ENCODE measurements around the gene ADARB2.

The ADARB2 gene

GRCh38 chr10:1607466-1607865, 129.9 kb downstream of the ADARB2 start:
- H3K27me3 ChIP-seq (ENCODE audit: insufficient read depth, poor library complexity, severe bottlenecking) = no peaks in the 10 kb centered on the region
- TF ChIP-seq, protein P1, sequence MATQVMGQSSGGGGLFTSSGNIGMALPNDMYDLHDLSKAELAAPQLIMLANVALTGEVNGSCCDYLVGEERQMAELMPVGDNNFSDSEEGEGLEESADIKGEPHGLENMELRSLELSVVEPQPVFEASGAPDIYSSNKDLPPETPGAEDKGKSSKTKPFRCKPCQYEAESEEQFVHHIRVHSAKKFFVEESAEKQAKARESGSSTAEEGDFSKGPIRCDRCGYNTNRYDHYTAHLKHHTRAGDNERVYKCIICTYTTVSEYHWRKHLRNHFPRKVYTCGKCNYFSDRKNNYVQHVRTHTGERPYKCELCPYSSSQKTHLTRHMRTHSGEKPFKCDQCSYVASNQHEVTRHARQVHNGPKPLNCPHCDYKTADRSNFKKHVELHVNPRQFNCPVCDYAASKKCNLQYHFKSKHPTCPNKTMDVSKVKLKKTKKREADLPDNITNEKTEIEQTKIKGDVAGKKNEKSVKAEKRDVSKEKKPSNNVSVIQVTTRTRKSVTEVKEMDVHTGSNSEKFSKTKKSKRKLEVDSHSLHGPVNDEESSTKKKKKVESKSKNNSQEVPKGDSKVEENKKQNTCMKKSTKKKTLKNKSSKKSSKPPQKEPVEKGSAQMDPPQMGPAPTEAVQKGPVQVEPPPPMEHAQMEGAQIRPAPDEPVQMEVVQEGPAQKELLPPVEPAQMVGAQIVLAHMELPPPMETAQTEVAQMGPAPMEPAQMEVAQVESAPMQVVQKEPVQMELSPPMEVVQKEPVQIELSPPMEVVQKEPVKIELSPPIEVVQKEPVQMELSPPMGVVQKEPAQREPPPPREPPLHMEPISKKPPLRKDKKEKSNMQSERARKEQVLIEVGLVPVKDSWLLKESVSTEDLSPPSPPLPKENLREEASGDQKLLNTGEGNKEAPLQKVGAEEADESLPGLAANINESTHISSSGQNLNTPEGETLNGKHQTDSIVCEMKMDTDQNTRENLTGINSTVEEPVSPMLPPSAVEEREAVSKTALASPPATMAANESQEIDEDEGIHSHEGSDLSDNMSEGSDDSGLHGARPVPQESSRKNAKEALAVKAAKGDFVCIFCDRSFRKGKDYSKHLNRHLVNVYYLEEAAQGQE (IDR thresholded peaks at IDR 0.05; ENCODE audit: insufficient replicate concordance, low read depth) = no peak
- no peak for TF ChIP-seq POLR2AphosphoS5 (IDR thresholded peaks at IDR 0.05; ENCODE audit: low read depth)
- TF ChIP-seq, protein P2, sequence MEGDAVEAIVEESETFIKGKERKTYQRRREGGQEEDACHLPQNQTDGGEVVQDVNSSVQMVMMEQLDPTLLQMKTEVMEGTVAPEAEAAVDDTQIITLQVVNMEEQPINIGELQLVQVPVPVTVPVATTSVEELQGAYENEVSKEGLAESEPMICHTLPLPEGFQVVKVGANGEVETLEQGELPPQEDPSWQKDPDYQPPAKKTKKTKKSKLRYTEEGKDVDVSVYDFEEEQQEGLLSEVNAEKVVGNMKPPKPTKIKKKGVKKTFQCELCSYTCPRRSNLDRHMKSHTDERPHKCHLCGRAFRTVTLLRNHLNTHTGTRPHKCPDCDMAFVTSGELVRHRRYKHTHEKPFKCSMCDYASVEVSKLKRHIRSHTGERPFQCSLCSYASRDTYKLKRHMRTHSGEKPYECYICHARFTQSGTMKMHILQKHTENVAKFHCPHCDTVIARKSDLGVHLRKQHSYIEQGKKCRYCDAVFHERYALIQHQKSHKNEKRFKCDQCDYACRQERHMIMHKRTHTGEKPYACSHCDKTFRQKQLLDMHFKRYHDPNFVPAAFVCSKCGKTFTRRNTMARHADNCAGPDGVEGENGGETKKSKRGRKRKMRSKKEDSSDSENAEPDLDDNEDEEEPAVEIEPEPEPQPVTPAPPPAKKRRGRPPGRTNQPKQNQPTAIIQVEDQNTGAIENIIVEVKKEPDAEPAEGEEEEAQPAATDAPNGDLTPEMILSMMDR (IDR thresholded peaks at IDR 0.05; ENCODE audit: insufficient read depth, low read length) = no peak
- TF ChIP-seq GABPA (IDR thresholded peaks at IDR 0.05; ENCODE audit: low read depth) = no peak
- TF ChIP-seq SPI1 (IDR thresholded peaks at IDR 0.05; ENCODE audit: borderline replicate concordance, low read depth) = no peak
- H3K4me3 ChIP-seq (replicated peaks; ENCODE audit: insufficient read depth, low read length) = no peak overlapping the region
- DNase-seq (ENCODE audit: low read depth in 1 of 2, low spot score in 1 of 2) = no peak
- no peak overlapping the region for H3K27ac ChIP-seq (replicated peaks)

DNA sequence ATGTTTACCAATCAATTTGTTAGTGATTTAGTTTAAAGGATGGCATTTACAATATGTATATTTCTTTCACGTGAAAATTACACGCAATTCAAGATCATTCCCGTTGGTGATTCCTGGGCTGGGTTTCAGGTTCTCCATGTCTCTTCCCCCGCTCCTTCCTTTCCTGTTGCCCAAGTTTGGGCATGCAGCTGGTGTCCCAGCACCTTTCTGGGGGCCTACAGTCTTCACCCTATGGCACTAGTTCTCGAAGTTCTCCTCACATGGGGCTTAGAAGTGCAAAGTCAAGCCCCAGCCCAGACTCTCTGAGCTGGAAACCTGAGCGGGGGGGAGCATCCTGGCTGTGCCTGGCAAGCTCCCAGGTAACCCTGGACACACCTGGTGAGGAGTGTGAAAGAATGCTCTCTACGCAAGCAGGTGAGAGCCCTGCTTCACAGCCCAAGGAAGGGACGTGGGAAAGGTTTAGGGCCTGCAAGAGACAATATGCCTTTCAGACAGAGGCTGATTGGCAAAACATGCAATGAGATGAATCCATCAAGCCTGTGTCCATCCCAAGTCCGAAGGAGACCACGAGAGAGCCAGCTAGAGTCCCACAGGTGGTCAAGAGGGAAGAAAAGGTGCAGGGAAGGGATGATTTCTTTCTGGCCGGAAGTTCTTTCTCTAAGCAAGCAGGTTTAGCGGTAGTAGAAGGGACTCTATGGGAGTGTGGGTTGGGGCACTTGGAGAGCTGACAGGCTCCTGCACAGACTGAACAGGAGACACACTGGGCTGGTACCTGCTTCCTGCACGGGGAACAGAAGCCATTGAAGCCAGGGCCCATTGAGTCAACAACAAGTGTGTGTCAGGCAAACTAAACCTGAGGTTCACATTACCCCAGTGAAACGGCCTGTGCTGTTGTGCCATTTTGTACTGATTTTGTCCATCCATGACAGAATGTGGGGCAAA, 131.1 kb downstream of the ADARB2 start:
- Histone ChIP-seq H3K27me3 (ENCODE audit: insufficient read depth, poor library complexity, severe bottlenecking) (no peaks in the 10 kb centered on the region), H3K4me3 (replicated peaks; ENCODE audit: insufficient read depth, low read length) (no peak overlapping the region), H3K27ac (replicated peaks) (no peak overlapping the region)
- no peak for DNase-seq (ENCODE audit: low read depth in 1 of 2, low spot score in 1 of 2)
- TF ChIP-seq, protein P2 (IDR thresholded peaks at IDR 0.05; ENCODE audit: insufficient read depth, low read length) = no peak
- TF ChIP-seq GABPA (IDR thresholded peaks at IDR 0.05; ENCODE audit: low read depth) (no peak), POLR2AphosphoS5 (IDR thresholded peaks at IDR 0.05; ENCODE audit: low read depth) (no peak), SPI1 (IDR thresholded peaks at IDR 0.05; ENCODE audit: borderline replicate concordance, low read depth) (no peak)
- TF ChIP-seq, protein P1 (IDR thresholded peaks at IDR 0.05; ENCODE audit: insufficient replicate concordance, low read depth) = no peak

GRCh38 chr10:1605121-1605520, 132.2 kb downstream of the ADARB2 start:
- H3K27me3 ChIP-seq (ENCODE audit: insufficient read depth, poor library complexity, severe bottlenecking) = no peaks in the 10 kb centered on the region
- no peak overlapping the region for H3K27ac ChIP-seq (replicated peaks)
- H3K4me3 ChIP-seq (replicated peaks; ENCODE audit: insufficient read depth, low read length) = no peak overlapping the region
- TF ChIP-seq, protein P1 (IDR thresholded peaks at IDR 0.05; ENCODE audit: insufficient replicate concordance, low read depth) = no peak
- TF ChIP-seq, protein P2 (IDR thresholded peaks at IDR 0.05; ENCODE audit: insufficient read depth, low read length) = no peak
- TF ChIP-seq POLR2AphosphoS5 (IDR thresholded peaks at IDR 0.05; ENCODE audit: low read depth) (no peak), GABPA (IDR thresholded peaks at IDR 0.05; ENCODE audit: low read depth) (no peak)
- no peak for DNase-seq (ENCODE audit: low read depth in 1 of 2, low spot score in 1 of 2)

All from HL-60 (cell line).